Skin epidermis (tissue), 12 donors: ENCODE measurements around the gene R3HCC1L.
"Not testable (repeated sequence)": the region's sequence is repeated elsewhere in the genome, so short reads cannot be mapped to it uniquely, and the experiment has no call there.

Experiments used
- H3K27ac ChIP-seq, 21 experiments: fragments of 200-600 bp; sonication (generic) in 11 of 21; one replicate each; pipeline ENCODE4 v1.5.0; 2020; ENCODE audit warnings: mild to moderate bottlenecking in 3 of 21, inconsistent platforms in 2 of 21, moderate library complexity in 2 of 21
- H3K4me3 ChIP-seq, 7 experiments: fragments of 200-600 bp; sonication (generic) in 2 of 7; one replicate each; pipeline ENCODE4 v1.5.0; 2020; ENCODE audit warnings: inconsistent platforms in 2 of 7, mild to moderate bottlenecking in 2 of 7, moderate library complexity in 1 of 7

Gene R3HCC1L

DNA sequence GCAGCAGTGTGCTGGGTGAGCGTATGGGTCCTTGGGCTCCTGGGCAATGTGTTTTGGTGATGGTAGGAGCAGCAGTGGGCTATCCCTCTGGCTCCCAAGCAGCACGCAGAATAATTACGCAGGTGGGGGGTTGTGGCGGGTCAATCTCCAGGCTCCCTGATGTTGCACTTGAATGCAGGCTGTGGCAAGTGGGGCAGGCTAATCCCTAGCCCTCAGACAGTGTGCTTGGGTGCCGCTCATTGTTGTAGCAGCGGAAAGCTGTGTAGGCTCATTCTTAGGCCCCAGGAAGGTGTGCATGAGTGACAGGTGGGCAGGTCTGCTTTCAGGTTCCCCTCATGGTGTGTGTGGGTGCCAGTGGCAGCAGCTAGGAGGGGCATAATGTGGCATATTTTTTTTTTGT lies 89.4 kb downstream of the R3HCC1L start:
- H3K27ac ChIP-seq = no peak overlapping the region
- H3K4me3 ChIP-seq = no peak overlapping the region

- H3K4me3 ChIP-seq = no peak overlapping the region
- H3K27ac ChIP-seq = no peak overlapping the region
These were observed 90.1 kb downstream of the R3HCC1L start for GRCh38 chr10:98224509-98224908.

DNA sequence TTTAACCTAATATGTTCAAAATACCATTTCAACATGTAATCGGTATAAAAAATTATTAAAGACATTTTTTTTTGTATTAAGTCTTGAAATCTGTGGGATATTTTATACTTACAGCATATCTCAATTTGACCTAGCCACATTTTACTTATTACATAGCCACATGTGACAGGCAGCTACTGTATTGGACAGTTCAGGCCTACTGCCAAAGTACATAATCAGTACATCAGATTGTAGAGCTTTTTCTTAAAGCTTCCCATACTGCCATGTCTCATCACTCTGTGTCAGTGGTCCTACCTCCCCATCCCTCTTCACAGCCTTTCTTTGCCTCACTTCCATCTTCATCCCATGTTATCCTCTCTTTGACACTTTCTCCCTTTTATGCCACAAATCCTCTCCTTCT lies 90.5 kb downstream of the R3HCC1L start:
- no peak overlapping the region for H3K4me3 ChIP-seq

DNA sequence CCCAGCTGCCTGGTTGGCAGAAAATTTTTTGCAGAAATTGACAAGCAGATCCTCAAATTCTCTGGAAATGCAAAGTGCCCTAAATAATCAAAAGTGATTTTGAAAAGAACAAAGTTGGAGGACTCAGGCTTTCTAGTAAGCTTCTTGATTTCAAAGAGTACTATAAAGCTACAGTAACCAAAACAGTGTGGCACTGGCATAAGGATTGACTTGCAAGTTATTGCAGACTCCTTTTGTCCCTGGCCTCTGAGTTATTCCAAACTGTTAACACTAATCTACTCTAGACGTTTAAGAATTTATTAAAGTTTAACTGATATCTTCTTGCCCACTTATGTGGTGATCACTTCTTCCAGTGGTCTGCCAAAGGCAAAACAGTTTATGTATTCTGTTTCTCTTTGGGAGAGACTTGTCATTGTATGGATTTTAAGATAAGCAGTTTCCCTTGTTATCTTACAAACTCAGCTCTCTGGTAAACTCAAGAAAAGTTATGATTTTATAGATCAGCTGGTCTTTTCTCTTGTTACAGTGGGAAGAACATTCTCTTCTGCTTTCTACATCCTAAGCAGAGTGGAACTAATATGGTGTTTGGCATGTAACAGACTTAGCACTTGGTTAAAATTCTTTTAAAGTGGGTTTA lies 92.2 kb downstream of the R3HCC1L start:
- Histone ChIP-seq H3K4me3 (no peak overlapping the region), H3K27ac (no peak overlapping the region)

More for the DNA sequence above, 90.5 kb downstream of the R3HCC1L start:
- H3K27ac ChIP-seq = no peak overlapping the region

- H3K4me3 ChIP-seq, H3K27ac ChIP-seq: not testable (repeated sequence)
These were observed 93.3 kb downstream of the R3HCC1L start for GRCh38 chr10:98227713-98228112.

- not testable (repeated sequence) for H3K27ac ChIP-seq
These were observed 93.8 kb downstream of the R3HCC1L start for GRCh38 chr10:98228266-98228665.

GRCh38 chr10:98231417-98231816 lies 97.0 kb downstream of the R3HCC1L start:
- Histone ChIP-seq H3K4me3 (no peak overlapping the region), H3K27ac (no peak overlapping the region)

More at GRCh38 chr10:98228266-98228665, 93.8 kb downstream of the R3HCC1L start:
- not testable (repeated sequence) for H3K4me3 ChIP-seq

GRCh38 chr10:98235846-98236245 lies 101.4 kb downstream of the R3HCC1L start:
- Histone ChIP-seq H3K4me3 (no peak overlapping the region), H3K27ac (no peak overlapping the region)

DNA sequence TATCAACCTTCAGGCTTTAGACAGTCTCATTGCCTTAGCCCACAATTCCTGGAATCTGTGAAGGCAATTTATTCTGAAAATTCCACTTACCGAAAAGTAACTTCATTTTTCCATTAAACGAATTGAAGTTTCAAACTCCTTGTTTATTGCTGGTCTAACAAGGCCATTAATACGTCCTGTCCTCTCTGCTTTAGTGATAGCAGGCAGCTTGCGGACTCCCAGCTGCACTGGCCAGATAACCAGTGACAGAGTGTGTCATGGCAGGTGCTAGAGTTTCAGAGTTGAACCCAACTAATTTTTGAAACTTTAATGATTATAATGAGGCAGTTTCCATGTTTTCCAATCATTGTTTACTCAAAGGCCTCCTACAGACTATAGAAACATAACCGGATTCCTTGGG lies 102.4 kb downstream of the R3HCC1L start:
- Histone ChIP-seq H3K4me3 (no peak overlapping the region), H3K27ac (no peak overlapping the region)

- H3K27ac ChIP-seq = no peak overlapping the region
These were observed 103.9 kb downstream of the R3HCC1L start for GRCh38 chr10:98238391-98238790.

GRCh38 chr10:98240524-98240923 lies 106.1 kb downstream of the R3HCC1L start:
- H3K27ac ChIP-seq = no peak overlapping the region
- H3K4me3 ChIP-seq = no peak overlapping the region

More at GRCh38 chr10:98238391-98238790, 103.9 kb downstream of the R3HCC1L start:
- no peak overlapping the region for H3K4me3 ChIP-seq

GRCh38 chr10:98242823-98243222 lies 108.4 kb downstream of the R3HCC1L start:
- H3K4me3 ChIP-seq = no peak overlapping the region
- no peak overlapping the region for H3K27ac ChIP-seq

DNA sequence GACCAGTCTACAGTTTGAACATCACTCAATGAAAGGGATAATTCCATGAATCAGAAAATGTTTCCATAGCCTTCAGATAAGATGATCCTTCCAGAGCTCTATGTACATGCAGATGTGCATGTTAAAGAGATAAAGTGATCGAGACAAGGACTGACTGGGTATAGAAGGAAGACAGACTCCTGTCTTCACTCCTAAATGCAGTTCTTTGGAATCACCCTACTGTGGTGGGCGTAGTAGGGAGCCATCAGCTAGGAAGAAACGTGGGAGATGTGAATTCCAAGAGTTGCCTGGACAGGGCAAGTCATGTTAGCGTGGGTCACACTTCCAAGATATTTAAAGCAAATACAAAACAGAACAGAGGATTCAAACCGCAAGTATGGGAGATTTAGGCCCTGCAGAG lies 109.7 kb downstream of the R3HCC1L start:
- H3K4me3 ChIP-seq = no peak overlapping the region
- no peak overlapping the region for H3K27ac ChIP-seq

DNA sequence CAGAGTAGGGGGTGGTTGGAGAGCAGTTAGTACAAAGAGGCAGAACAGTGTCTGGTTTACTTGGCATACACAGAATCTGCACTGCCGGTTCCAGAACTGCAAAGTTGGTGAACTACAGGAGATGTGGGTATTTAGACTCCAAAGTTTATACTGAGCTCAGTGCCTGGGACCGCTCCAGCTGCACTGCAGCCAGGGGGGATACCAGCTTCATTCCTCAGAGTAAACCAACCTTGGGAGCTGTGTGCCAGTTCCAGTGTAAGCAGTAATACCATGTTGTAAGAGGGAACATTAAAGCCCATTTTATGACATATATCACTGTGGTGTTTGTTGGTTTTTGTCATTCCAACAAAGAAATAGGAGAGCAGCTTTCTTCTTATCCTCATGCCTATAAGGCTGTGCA lies 110.1 kb downstream of the R3HCC1L start:
- Histone ChIP-seq H3K4me3 (no peak overlapping the region), H3K27ac (no peak overlapping the region)

- H3K27ac ChIP-seq = peak overlapping the region in 1 of 21 experiments; percentile 12
- no peak overlapping the region for H3K4me3 ChIP-seq
These were observed 112.7 kb downstream of the R3HCC1L start for GRCh38 chr10:98246911-98247805.

- H3K27ac ChIP-seq = no peak overlapping the region
- H3K4me3 ChIP-seq = no peak overlapping the region
These were observed 113.6 kb downstream of the R3HCC1L start for GRCh38 chr10:98248018-98248417.

GRCh38 chr10:98249134-98249533 lies 114.7 kb downstream of the R3HCC1L start:
- Histone ChIP-seq H3K27ac (no peak overlapping the region), H3K4me3 (no peak overlapping the region)

GRCh38 chr10:98251399-98251798 lies 116.9 kb downstream of the R3HCC1L start:
- Histone ChIP-seq H3K27ac (no peak overlapping the region), H3K4me3 (no peak overlapping the region)

- peak overlapping the region in 1 of 21 experiments; percentile 24 for H3K27ac ChIP-seq
- H3K4me3 ChIP-seq = no peak overlapping the region
These were observed 118.0 kb downstream of the R3HCC1L start for GRCh38 chr10:98252464-98252863.

GRCh38 chr10:98253499-98253898 lies 119.0 kb downstream of the R3HCC1L start:
- Histone ChIP-seq H3K27ac (no peak overlapping the region), H3K4me3 (no peak overlapping the region)
